ENCODE results near the gene ADAMTS17.

DNA sequence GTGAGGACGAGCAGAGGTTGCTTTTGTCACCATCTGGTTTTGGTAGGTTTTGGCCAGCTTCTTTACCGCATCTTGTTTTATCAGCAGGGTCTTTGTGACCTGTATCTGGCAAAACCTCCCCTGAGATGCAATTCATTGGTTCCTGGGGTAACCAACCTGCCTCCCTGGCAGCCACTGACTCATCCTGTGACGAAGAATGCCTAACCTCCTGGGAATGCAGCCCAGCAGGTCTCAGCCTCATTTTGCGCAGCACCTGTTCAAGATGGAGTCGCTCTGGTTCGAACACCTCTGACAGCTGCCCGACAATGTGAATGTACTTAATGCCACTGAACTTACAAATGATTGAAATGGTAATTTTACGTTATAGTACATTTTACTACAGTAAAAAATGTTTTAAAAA is 6.8 kb upstream of the ADAMTS17 start:
- TF ChIP-seq, protein P1, sequence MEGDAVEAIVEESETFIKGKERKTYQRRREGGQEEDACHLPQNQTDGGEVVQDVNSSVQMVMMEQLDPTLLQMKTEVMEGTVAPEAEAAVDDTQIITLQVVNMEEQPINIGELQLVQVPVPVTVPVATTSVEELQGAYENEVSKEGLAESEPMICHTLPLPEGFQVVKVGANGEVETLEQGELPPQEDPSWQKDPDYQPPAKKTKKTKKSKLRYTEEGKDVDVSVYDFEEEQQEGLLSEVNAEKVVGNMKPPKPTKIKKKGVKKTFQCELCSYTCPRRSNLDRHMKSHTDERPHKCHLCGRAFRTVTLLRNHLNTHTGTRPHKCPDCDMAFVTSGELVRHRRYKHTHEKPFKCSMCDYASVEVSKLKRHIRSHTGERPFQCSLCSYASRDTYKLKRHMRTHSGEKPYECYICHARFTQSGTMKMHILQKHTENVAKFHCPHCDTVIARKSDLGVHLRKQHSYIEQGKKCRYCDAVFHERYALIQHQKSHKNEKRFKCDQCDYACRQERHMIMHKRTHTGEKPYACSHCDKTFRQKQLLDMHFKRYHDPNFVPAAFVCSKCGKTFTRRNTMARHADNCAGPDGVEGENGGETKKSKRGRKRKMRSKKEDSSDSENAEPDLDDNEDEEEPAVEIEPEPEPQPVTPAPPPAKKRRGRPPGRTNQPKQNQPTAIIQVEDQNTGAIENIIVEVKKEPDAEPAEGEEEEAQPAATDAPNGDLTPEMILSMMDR (IDR thresholded peaks at IDR 0.05) = no peak
- no peak for TF ChIP-seq POLR2A (IDR thresholded peaks at IDR 0.05)
